HepG2 (cell line): ENCODE measurements around the gene METRN. TPM values are rescaled to one million over a fixed set of nuclear protein-coding genes. Genes with fewer than 3 reads are reported as not detected.

Source experiments
- ATM ChIP-seq: fragments of 450-650 bp; IDR thresholded peaks from 2 replicates; pipeline ENCODE4 v1.7.1; 2017; ENCODE audit warnings: mild to moderate bottlenecking, borderline replicate concordance
- DMAP1 ChIP-seq: IDR thresholded peaks from 2 replicates; pipeline ENCODE4 v1.6.1; 2016
- DRAP1 ChIP-seq: IDR thresholded peaks from 2 replicates; pipeline ENCODE4 v1.6.1; 2016; ENCODE audit warnings: missing genetic modification reagents, missing compliant biosample characterization
- HNF4A ChIP-seq: sonication (generic); formaldehyde crosslinking; IDR thresholded peaks from 2 replicates; pipeline ENCODE4 v1.4.0; 2020; ENCODE audit warnings: missing genetic modification reagents
- HNF4G ChIP-seq, 2 experiments: sonication (generic) in 1 of 2; formaldehyde crosslinking in 1 of 2; IDR thresholded peaks; 2 replicates each; pipeline versions ENCODE4 v1.4.0 to v1.6.1; 2011 to 2020; ENCODE audit warnings: borderline replicate concordance in 2 of 2, low read depth in 2 of 2, mild to moderate bottlenecking in 2 of 2, low read length in 1 of 2, missing genetic modification reagents in 1 of 2, moderate library complexity in 1 of 2
- ISL2 ChIP-seq: sonication (generic); formaldehyde crosslinking; IDR thresholded peaks from 2 replicates; pipeline ENCODE4 v1.5.0; 2020; ENCODE audit warnings: missing genetic modification reagents
- MAFG ChIP-seq: sonication (generic); formaldehyde crosslinking; IDR thresholded peaks from 2 replicates; pipeline ENCODE4 v1.5.1; 2020; ENCODE audit warnings: mild to moderate bottlenecking, missing genetic modification reagents
- MTF2 ChIP-seq: sonication (generic); formaldehyde crosslinking; IDR thresholded peaks from 2 replicates; pipeline ENCODE4 v1.5.0; 2020; ENCODE audit warnings: missing genetic modification reagents, borderline replicate concordance
- MYC ChIP-seq: sonication (generic); formaldehyde crosslinking; IDR thresholded peaks from 2 replicates; pipeline ENCODE4 v1.9.0; 2021; ENCODE audit warnings: missing genetic modification reagents, borderline replicate concordance
- POLR2AphosphoS2 ChIP-seq: IDR thresholded peaks from 2 replicates; pipeline ENCODE4 v1.6.1; 2011; ENCODE audit warnings: low read depth, low read length, improper control_type of control experiment
- TBP ChIP-seq: sonication (generic); formaldehyde crosslinking; IDR thresholded peaks from 2 replicates; pipeline ENCODE4 v1.5.0; 2020; ENCODE audit warnings: missing genetic modification reagents
- ZHX2 ChIP-seq, 2 experiments: sonication (generic) in 1 of 2; formaldehyde crosslinking in 1 of 2; IDR thresholded peaks; 2 replicates each; pipeline versions ENCODE4 v1.6.1 to v1.9.0; 2014 to 2022; ENCODE audit warnings: antibody characterized with exemption in 1 of 2, borderline replicate concordance in 1 of 2, inconsistent platforms in 1 of 2, low read depth in 1 of 2, missing genetic modification reagents in 1 of 2
- ZMYM2 ChIP-seq: sonication (generic); formaldehyde crosslinking; IDR thresholded peaks from 2 replicates; pipeline ENCODE4 v1.8.0; 2022; ENCODE audit warnings: mild to moderate bottlenecking, missing genetic modification reagents
- ZNF232 ChIP-seq: sonication (generic); formaldehyde crosslinking; IDR thresholded peaks from 2 replicates; pipeline ENCODE4 v1.4.0; 2020; ENCODE audit warnings: missing genetic modification reagents, borderline replicate concordance
- ZNF260 ChIP-seq: sonication (generic); formaldehyde crosslinking; IDR thresholded peaks from 2 replicates; pipeline ENCODE4 v1.4.0; 2020; ENCODE audit warnings: missing genetic modification reagents, low read depth, mild to moderate bottlenecking, borderline replicate concordance
- ZNF343 ChIP-seq: sonication (generic); formaldehyde crosslinking; IDR thresholded peaks from 2 replicates; pipeline ENCODE4 v1.4.0; 2020; ENCODE audit warnings: mild to moderate bottlenecking, missing genetic modification reagents
- ZNF382 ChIP-seq: sonication (generic); formaldehyde crosslinking; IDR thresholded peaks from 2 replicates; pipeline ENCODE4 v1.5.0; 2020; ENCODE audit warnings: missing genetic modification reagents, mild to moderate bottlenecking, borderline replicate concordance
- ZNF451 ChIP-seq: sonication (generic); formaldehyde crosslinking; IDR thresholded peaks from 2 replicates; pipeline ENCODE4 v1.5.0; 2020; ENCODE audit warnings: mild to moderate bottlenecking, missing genetic modification reagents
- ZNF510 ChIP-seq: sonication (generic); formaldehyde crosslinking; IDR thresholded peaks from 2 replicates; pipeline ENCODE4 v1.4.0; 2020; ENCODE audit warnings: low read depth, mild to moderate bottlenecking, missing genetic modification reagents
- ZNF530 ChIP-seq: sonication (generic); formaldehyde crosslinking; IDR thresholded peaks from 2 replicates; pipeline ENCODE4 v1.5.0; 2020; ENCODE audit warnings: low read depth, mild to moderate bottlenecking, missing genetic modification reagents
- ZNF619 ChIP-seq: sonication (generic); formaldehyde crosslinking; IDR thresholded peaks from 2 replicates; pipeline ENCODE4 v1.4.0; 2020; ENCODE audit warnings: mild to moderate bottlenecking, missing genetic modification reagents
- ZNF7 ChIP-seq: IDR thresholded peaks from 2 replicates; pipeline ENCODE4 v1.6.1; 2016; ENCODE audit warnings: missing biosample characterization, missing genetic modification reagents
- ZNF747 ChIP-seq: sonication (generic); formaldehyde crosslinking; IDR thresholded peaks from 2 replicates; pipeline ENCODE4 v1.8.1; 2023; ENCODE audit warnings: missing genetic modification reagents, mild to moderate bottlenecking, borderline replicate concordance
- ZNF773 ChIP-seq: sonication (generic); formaldehyde crosslinking; IDR thresholded peaks from 2 replicates; pipeline ENCODE4 v1.4.0; 2020; ENCODE audit warnings: missing genetic modification reagents, borderline replicate concordance
- polyA plus RNA-seq, 8 experiments: library from polyadenylated mRNA; depleted of rRNA in 3 of 8; stranded (reverse) in 7 of 8; unstranded in 1 of 8; fragments of >200 nt; fragmentation: Illumina TruSeq in 4 of 8; extraction: Trizol in 4 of 8; gene quantifications; 2 replicates each; pipeline versions ENCODE4 v1.2.1 to v1.2.3, GENCODE V29; 2011 to 2016; ENCODE audit warnings: low read depth in 4 of 8, missing spikeins in 1 of 8, mixed read lengths in 1 of 8; ENCODE audit not compliant: insufficient read depth in 1 of 8
- total RNA-seq, 5 experiments: library from RNA; depleted of rRNA; stranded (reverse); fragments of >200 nt; fragmentation: Illumina TruSeq; extraction: Trizol; gene quantifications; 2 replicates each; pipeline ENCODE4 v1.2.3, GENCODE V29; 2016; ENCODE audit warnings: low read depth in 1 of 5

METRN gene
- total and polyA plus RNA-seq, 2 of the 13 experiments (the other 11 are each of a cell fraction or from before 2014, with no cell fraction given) = 25.5 to 46.1 TPM

- TF ChIP-seq ZHX2 (IDR thresholded peaks at IDR 0.05; ENCODE audit: low read depth) (no peak), ZHX2 (CRISPR knock-in tag; IDR thresholded peaks at IDR 0.05; ENCODE audit: borderline replicate concordance) (no peak), ZNF619 (CRISPR knock-in tag) (0 out of 2 replicates have a peak, but pooled peaks have one; percentile 28), ZNF773 (CRISPR knock-in tag) (no peak), DRAP1 (CRISPR knock-in tag) (peak; percentile 80), TBP (CRISPR knock-in tag) (no peak), ZNF260 (0 out of 2 replicates have a peak, but pooled peaks have one; percentile 26), HNF4G (IDR thresholded peaks at IDR 0.05; ENCODE audit: borderline replicate concordance, low read depth, low read length) (no peak), HNF4G (CRISPR knock-in tag; IDR thresholded peaks at IDR 0.05; ENCODE audit: borderline replicate concordance, low read depth) (no peak), ZMYM2 (no peak; the same call in 1 of the 2 replicates), POLR2AphosphoS2 (no peak), ZNF747 (0 out of 2 replicates have a peak, but pooled peaks have one; percentile 63), ZNF382 (CRISPR knock-in tag) (no peak), HNF4A (CRISPR knock-in tag) (no peak), ZNF530 (no peak), ZNF232 (CRISPR knock-in tag) (no peak), MYC (CRISPR knock-in tag) (peak; percentile 61), DMAP1 (CRISPR knock-in tag) (peak; percentile 77), ISL2 (no peak), MTF2 (CRISPR knock-in tag) (no peak), ZNF510 (CRISPR knock-in tag) (no peak), ZNF7 (CRISPR knock-in tag) (no peak), MAFG (CRISPR knock-in tag) (no peak), ZNF343 (CRISPR knock-in tag) (no peak), ATM (no peak), ZNF451 (CRISPR knock-in tag) (no peak)
These were observed 35.8 kb upstream of the METRN start (continued) for GRCh38 chr16:678858-679813.
